ENCODE results near the gene CPSF3.

CPSF3 gene

DNA sequence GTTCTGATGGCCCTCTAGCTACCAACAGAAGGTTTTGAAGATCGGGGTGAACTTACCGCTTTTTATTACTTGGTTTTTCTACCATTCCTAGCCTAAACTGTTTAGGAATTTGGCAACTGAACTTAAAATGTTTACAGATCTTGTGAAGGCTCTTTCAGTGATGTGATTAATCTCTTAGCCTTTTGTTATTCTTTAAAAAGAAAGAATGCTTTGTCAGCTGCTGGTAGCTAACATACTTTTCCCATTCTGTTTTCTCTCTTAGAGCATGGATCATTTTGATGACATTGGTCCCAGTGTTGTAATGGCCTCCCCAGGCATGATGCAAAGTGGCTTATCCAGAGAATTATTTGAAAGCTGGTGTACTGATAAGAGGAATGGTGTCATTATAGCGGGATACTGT, 18.1 kb downstream of the CPSF3 start:
- peaks cover 39 to 96% of the 10 kb centered on the region in 2 donors for H3K36me3 ChIP-seq (replicated peaks in 1 of 2; ENCODE audit: control insufficient read depth in 2 of 2, insufficient read depth in 2 of 2, low read length in 2 of 2)

GRCh38 chr2:9443526-9443925, 20.1 kb downstream of the CPSF3 start:
- Histone ChIP-seq H3K4me1 (ENCODE audit: control insufficient read depth in 2 of 2, insufficient read depth in 1 of 2, low read depth in 1 of 2, low read length in 2 of 2) (no peaks in the 10 kb centered on the region), H2BK12ac (ENCODE audit: low read length) (no peak overlapping the region), H4K8ac (ENCODE audit: low read depth, low read length) (no peak overlapping the region), H3K36me3 (replicated peaks in 1 of 2; ENCODE audit: control insufficient read depth in 2 of 2, insufficient read depth in 2 of 2, low read length in 2 of 2) (peaks cover 30 to 96% of the 10 kb centered on the region in 2 donors), H3K9ac (ENCODE audit: low read depth, low read length, poor library complexity) (no peak overlapping the region), H4K91ac (ENCODE audit: low read depth, low read length, poor library complexity) (no peak overlapping the region), H3K23ac (ENCODE audit: low read depth, low read length, poor library complexity) (no peak overlapping the region), H3K14ac (ENCODE audit: low read length) (no peak overlapping the region), H2AFZ (ENCODE audit: low read length) (no peak overlapping the region), H3K79me1 (ENCODE audit: low read depth, low read length) (no peaks in the 10 kb centered on the region), H3K4me3 (ENCODE audit: low read length in 2 of 2) (no peak overlapping the region), H3K27ac (replicated peaks; ENCODE audit: low read length) (no peak overlapping the region), H2BK120ac (ENCODE audit: low read depth, low read length) (no peak overlapping the region), H3K9me3 (replicated peaks in 1 of 2; ENCODE audit: control insufficient read depth in 2 of 2, insufficient read depth in 1 of 2, low read depth in 1 of 2, low read length in 2 of 2) (no peaks in the 10 kb centered on the region), H3K4me2 (ENCODE audit: insufficient read depth, low read length, poor library complexity, severe bottlenecking) (no peak overlapping the region), H2BK5ac (ENCODE audit: low read length) (no peak overlapping the region), H3K4ac (ENCODE audit: low read length) (no peak overlapping the region), H3K18ac (ENCODE audit: low read length) (no peak overlapping the region), H2AK5ac (ENCODE audit: low read depth, low read length) (no peak overlapping the region), H2BK15ac (ENCODE audit: low read length) (no peak overlapping the region), H3K27me3 (ENCODE audit: control insufficient read depth in 3 of 3, insufficient read depth in 3 of 3, low read depth in 1 of 3, low read length in 3 of 3) (no peaks in the 10 kb centered on the region)
- WGBS, 2 donors (ENCODE audit: extremely low coverage in 2 of 2, insufficient read length in 2 of 2, insufficient replicate concordance in 1 of 2): no CpG with 5 or more reads among the region's 5 CpGs
- no peak for DNase-seq (ENCODE audit: low spot score)

More for the DNA sequence above, 18.1 kb downstream of the CPSF3 start:
- DNase-seq (ENCODE audit: low spot score): no peak
- Histone ChIP-seq H3K27ac (replicated peaks; ENCODE audit: low read length) (no peak overlapping the region), H3K23ac (ENCODE audit: low read depth, low read length, poor library complexity) (no peak overlapping the region), H3K27me3 (ENCODE audit: control insufficient read depth in 3 of 3, insufficient read depth in 3 of 3, low read depth in 1 of 3, low read length in 3 of 3) (no peaks in the 10 kb centered on the region), H3K79me1 (ENCODE audit: low read depth, low read length) (no peaks in the 10 kb centered on the region), H4K91ac (ENCODE audit: low read depth, low read length, poor library complexity) (no peak overlapping the region), H2BK120ac (ENCODE audit: low read depth, low read length) (no peak overlapping the region), H2BK5ac (ENCODE audit: low read length) (no peak overlapping the region), H3K9ac (ENCODE audit: low read depth, low read length, poor library complexity) (no peak overlapping the region), H4K8ac (ENCODE audit: low read depth, low read length) (no peak overlapping the region), H2AK5ac (ENCODE audit: low read depth, low read length) (no peak overlapping the region), H2BK12ac (ENCODE audit: low read length) (no peak overlapping the region), H2BK15ac (ENCODE audit: low read length) (no peak overlapping the region), H3K4me3 (ENCODE audit: low read length in 2 of 2) (no peak overlapping the region), H3K4ac (ENCODE audit: low read length) (no peak overlapping the region), H3K9me3 (replicated peaks in 1 of 2; ENCODE audit: control insufficient read depth in 2 of 2, insufficient read depth in 1 of 2, low read depth in 1 of 2, low read length in 2 of 2) (peaks cover 0 to 2% of the 10 kb centered on the region in 2 donors), H2AFZ (ENCODE audit: low read length) (no peak overlapping the region), H3K4me1 (ENCODE audit: control insufficient read depth in 2 of 2, insufficient read depth in 1 of 2, low read depth in 1 of 2, low read length in 2 of 2) (no peaks in the 10 kb centered on the region), H3K18ac (ENCODE audit: low read length) (no peak overlapping the region), H3K4me2 (ENCODE audit: insufficient read depth, low read length, poor library complexity, severe bottlenecking) (no peak overlapping the region), H3K14ac (ENCODE audit: low read length) (peak overlapping the region; percentile 38)
- no CpG with 5 or more reads among the region's 3 CpGs for WGBS, 2 donors (ENCODE audit: extremely low coverage in 2 of 2, insufficient read length in 2 of 2, insufficient replicate concordance in 1 of 2)

- H2BK120ac ChIP-seq (ENCODE audit: low read depth, low read length): no peak overlapping the region
- H2BK5ac ChIP-seq (ENCODE audit: low read length): no peak overlapping the region
- no peaks in the 10 kb centered on the region for H3K27me3 ChIP-seq (ENCODE audit: control insufficient read depth in 3 of 3, insufficient read depth in 3 of 3, low read depth in 1 of 3, low read length in 3 of 3)
- no peak overlapping the region for H3K4me2 ChIP-seq (ENCODE audit: insufficient read depth, low read length, poor library complexity, severe bottlenecking)
- no peak overlapping the region for H4K91ac ChIP-seq (ENCODE audit: low read depth, low read length, poor library complexity)
- H3K36me3 ChIP-seq (replicated peaks in 1 of 2; ENCODE audit: control insufficient read depth in 2 of 2, insufficient read depth in 2 of 2, low read length in 2 of 2): peaks cover 33 to 96% of the 10 kb centered on the region in 2 donors
- H2BK12ac ChIP-seq (ENCODE audit: low read length): no peak overlapping the region
- H3K4me3 ChIP-seq (ENCODE audit: low read length in 2 of 2): no peak overlapping the region
- H3K79me1 ChIP-seq (ENCODE audit: low read depth, low read length): no peaks in the 10 kb centered on the region
- no peak overlapping the region for H3K23ac ChIP-seq (ENCODE audit: low read depth, low read length, poor library complexity)
- H4K8ac ChIP-seq (ENCODE audit: low read depth, low read length): no peak overlapping the region
- H3K9me3 ChIP-seq (replicated peaks in 1 of 2; ENCODE audit: control insufficient read depth in 2 of 2, insufficient read depth in 1 of 2, low read depth in 1 of 2, low read length in 2 of 2): no peaks in the 10 kb centered on the region
- H3K4ac ChIP-seq (ENCODE audit: low read length): no peak overlapping the region
- H3K27ac ChIP-seq (replicated peaks; ENCODE audit: low read length): no peak overlapping the region
- H3K4me1 ChIP-seq (ENCODE audit: control insufficient read depth in 2 of 2, insufficient read depth in 1 of 2, low read depth in 1 of 2, low read length in 2 of 2): no peaks in the 10 kb centered on the region
- no peak overlapping the region for H2AK5ac ChIP-seq (ENCODE audit: low read depth, low read length)
- no peak overlapping the region for H2AFZ ChIP-seq (ENCODE audit: low read length)
- H3K9ac ChIP-seq (ENCODE audit: low read depth, low read length, poor library complexity): no peak overlapping the region
- no peak overlapping the region for H3K18ac ChIP-seq (ENCODE audit: low read length)
- H2BK15ac ChIP-seq (ENCODE audit: low read length): no peak overlapping the region
- H3K14ac ChIP-seq (ENCODE audit: low read length): no peak overlapping the region
- no peak for DNase-seq (ENCODE audit: low spot score)
- no CpG with 5 or more reads among the region's 7 CpGs for WGBS, 2 donors (ENCODE audit: extremely low coverage in 2 of 2, insufficient read length in 2 of 2, insufficient replicate concordance in 1 of 2)
Measured at GRCh38 chr2:9445089-9445488, 21.6 kb downstream of the CPSF3 start.

- Histone ChIP-seq H3K4me3 (ENCODE audit: low read length in 2 of 2) (no peak overlapping the region), H2AFZ (ENCODE audit: low read length) (no peak overlapping the region), H4K8ac (ENCODE audit: low read depth, low read length) (no peak overlapping the region), H3K23ac (ENCODE audit: low read depth, low read length, poor library complexity) (no peak overlapping the region), H2AK5ac (ENCODE audit: low read depth, low read length) (no peak overlapping the region), H3K36me3 (replicated peaks in 1 of 2; ENCODE audit: control insufficient read depth in 2 of 2, insufficient read depth in 2 of 2, low read length in 2 of 2) (peaks cover 20 to 92% of the 10 kb centered on the region in 2 donors), H2BK5ac (ENCODE audit: low read length) (no peak overlapping the region), H3K14ac (ENCODE audit: low read length) (no peak overlapping the region), H3K18ac (ENCODE audit: low read length) (no peak overlapping the region), H2BK12ac (ENCODE audit: low read length) (no peak overlapping the region), H4K91ac (ENCODE audit: low read depth, low read length, poor library complexity) (no peak overlapping the region), H3K4me1 (ENCODE audit: control insufficient read depth in 2 of 2, insufficient read depth in 1 of 2, low read depth in 1 of 2, low read length in 2 of 2) (no peaks in the 10 kb centered on the region), H3K4ac (ENCODE audit: low read length) (no peak overlapping the region), H3K4me2 (ENCODE audit: insufficient read depth, low read length, poor library complexity, severe bottlenecking) (no peak overlapping the region), H3K9me3 (replicated peaks in 1 of 2; ENCODE audit: control insufficient read depth in 2 of 2, insufficient read depth in 1 of 2, low read depth in 1 of 2, low read length in 2 of 2) (no peaks in the 10 kb centered on the region), H3K79me1 (ENCODE audit: low read depth, low read length) (no peaks in the 10 kb centered on the region), H2BK120ac (ENCODE audit: low read depth, low read length) (no peak overlapping the region), H2BK15ac (ENCODE audit: low read length) (no peak overlapping the region), H3K27ac (replicated peaks; ENCODE audit: low read length) (no peak overlapping the region), H3K27me3 (ENCODE audit: control insufficient read depth in 3 of 3, insufficient read depth in 3 of 3, low read depth in 1 of 3, low read length in 3 of 3) (no peaks in the 10 kb centered on the region), H3K9ac (ENCODE audit: low read depth, low read length, poor library complexity) (no peak overlapping the region)
- DNase-seq (ENCODE audit: low spot score): no peak
- no CpG with 5 or more reads among the region's 1 CpG for WGBS, 2 donors (ENCODE audit: extremely low coverage in 2 of 2, insufficient read length in 2 of 2, insufficient replicate concordance in 1 of 2)
Measured at GRCh38 chr2:9451231-9451630, 27.8 kb downstream of the CPSF3 start.
